ENCODE results near the gene MTHFD2L.

DNA sequence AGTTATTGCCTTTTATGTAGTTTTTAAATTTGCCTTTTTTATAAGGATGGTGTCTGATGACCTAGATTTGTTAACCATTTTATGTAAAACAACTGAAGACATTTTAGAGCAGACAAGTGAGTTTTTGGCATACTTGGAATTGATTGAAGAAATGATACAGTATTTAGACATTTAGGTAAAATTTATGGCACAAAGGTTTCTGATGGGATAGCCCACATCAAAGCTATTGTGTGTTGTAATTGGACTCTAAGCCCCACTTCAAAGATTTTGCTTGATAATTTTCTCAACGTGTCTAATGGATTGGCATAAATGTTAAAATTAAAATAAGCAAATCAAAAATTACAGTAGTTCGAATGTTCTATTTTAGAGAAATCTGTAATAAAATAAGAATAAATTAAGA is 168.0 kb downstream of the MTHFD2L start:
- TF ChIP-seq FEZF1 (tag by site-specific recombination; IDR thresholded peaks at IDR 0.05): no peak
- TF ChIP-seq, protein P1, sequence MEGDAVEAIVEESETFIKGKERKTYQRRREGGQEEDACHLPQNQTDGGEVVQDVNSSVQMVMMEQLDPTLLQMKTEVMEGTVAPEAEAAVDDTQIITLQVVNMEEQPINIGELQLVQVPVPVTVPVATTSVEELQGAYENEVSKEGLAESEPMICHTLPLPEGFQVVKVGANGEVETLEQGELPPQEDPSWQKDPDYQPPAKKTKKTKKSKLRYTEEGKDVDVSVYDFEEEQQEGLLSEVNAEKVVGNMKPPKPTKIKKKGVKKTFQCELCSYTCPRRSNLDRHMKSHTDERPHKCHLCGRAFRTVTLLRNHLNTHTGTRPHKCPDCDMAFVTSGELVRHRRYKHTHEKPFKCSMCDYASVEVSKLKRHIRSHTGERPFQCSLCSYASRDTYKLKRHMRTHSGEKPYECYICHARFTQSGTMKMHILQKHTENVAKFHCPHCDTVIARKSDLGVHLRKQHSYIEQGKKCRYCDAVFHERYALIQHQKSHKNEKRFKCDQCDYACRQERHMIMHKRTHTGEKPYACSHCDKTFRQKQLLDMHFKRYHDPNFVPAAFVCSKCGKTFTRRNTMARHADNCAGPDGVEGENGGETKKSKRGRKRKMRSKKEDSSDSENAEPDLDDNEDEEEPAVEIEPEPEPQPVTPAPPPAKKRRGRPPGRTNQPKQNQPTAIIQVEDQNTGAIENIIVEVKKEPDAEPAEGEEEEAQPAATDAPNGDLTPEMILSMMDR (tag by site-specific recombination; IDR thresholded peaks at IDR 0.05): no peak
- TF ChIP-seq, protein P2, sequence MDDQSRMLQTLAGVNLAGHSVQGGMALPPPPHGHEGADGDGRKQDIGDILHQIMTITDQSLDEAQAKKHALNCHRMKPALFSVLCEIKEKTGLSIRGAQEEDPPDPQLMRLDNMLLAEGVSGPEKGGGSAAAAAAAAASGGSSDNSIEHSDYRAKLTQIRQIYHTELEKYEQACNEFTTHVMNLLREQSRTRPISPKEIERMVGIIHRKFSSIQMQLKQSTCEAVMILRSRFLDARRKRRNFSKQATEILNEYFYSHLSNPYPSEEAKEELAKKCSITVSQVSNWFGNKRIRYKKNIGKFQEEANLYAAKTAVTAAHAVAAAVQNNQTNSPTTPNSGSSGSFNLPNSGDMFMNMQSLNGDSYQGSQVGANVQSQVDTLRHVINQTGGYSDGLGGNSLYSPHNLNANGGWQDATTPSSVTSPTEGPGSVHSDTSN (CRISPR knock-in tag; IDR thresholded peaks at IDR 0.05): no peak
- TF ChIP-seq ZNF114 (tag by site-specific recombination; IDR thresholded peaks at IDR 0.05): no peak
- TF ChIP-seq ZNF776 (tag by site-specific recombination; IDR thresholded peaks at IDR 0.05; ENCODE audit: borderline replicate concordance): no peak
- no peak for TF ChIP-seq HOXD13 (CRISPR knock-in tag; IDR thresholded peaks at IDR 0.05; ENCODE audit: borderline replicate concordance)
- no peak for TF ChIP-seq ZNF549 (tag by site-specific recombination; IDR thresholded peaks at IDR 0.05)
- no peak for TF ChIP-seq RBAK (tag by site-specific recombination; IDR thresholded peaks at IDR 0.05)
- TF ChIP-seq YY1 (tag by site-specific recombination; IDR thresholded peaks at IDR 0.05): no peak
- no peak for TF ChIP-seq ZNF311 (tag by site-specific recombination; IDR thresholded peaks at IDR 0.05; ENCODE audit: borderline replicate concordance)
- TF ChIP-seq ZNF785 (tag by site-specific recombination; IDR thresholded peaks at IDR 0.05): no peak
- no peak for TF ChIP-seq TCF7L2 (IDR thresholded peaks at IDR 0.05; ENCODE audit: borderline replicate concordance, low read depth, low read length)
